ENCODE results near the gene ARHGEF40.
A peak's percentile ranks its signal among the peaks of the same experiment; 100 is the strongest.

The ARHGEF40 gene

GRCh38 chr14:21066882-21067502 lies 3.1 kb upstream of the ARHGEF40 start:
- TF ChIP-seq CTCF (conservative IDR thresholded peaks at IDR 0.05) (peak; percentile 26), ZFX (IDR thresholded peaks at IDR 0.05) (no peak)
- H3K27ac ChIP-seq: no peak overlapping the region

DNA sequence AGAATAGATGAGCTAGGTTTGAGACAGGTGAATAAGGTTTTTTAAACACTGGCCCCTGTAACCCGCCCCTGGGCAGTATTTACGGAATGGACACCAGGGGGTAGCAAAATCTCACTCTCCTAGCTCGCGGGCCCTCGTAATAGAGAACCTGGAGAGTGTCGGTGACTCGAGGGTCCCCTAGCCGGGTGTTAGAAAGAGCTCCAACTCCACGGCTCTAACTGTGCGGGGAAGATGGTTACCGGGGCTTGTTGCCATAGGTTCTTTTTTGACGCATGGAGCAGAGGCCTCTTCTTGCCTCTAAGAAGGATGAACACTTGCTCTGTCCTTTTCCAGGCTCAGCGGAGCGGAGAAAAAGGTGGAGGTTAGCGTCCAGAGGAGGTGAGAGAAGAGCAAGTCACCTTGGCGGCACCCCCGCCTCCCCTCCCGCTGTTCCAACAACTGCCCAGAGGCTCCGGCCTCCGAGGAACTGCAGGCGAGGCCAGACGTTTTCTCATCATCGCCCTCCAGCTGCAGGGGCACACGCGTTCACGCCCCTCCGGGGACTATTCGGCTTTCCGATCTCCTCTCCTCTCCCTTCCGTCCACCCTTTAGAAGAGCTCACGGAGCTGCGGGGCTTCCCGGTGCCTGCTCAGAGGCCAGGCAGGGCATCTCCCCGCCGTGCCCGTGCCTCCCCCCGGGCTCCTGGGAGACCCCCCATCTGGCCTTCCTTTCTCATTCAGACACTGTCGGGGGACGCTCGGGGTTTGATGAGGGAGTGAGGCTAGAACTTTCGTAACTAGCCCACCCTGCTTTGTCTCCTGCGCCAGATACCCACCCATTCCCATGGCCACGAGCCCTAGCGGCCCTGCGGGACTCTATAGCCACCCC lies 1.4 kb upstream of the ARHGEF40 start:
- no peak for TF ChIP-seq ZFX (IDR thresholded peaks at IDR 0.05)
- TF ChIP-seq CTCF (conservative IDR thresholded peaks at IDR 0.05): peak; percentile 59
- H3K27ac ChIP-seq: no peak overlapping the region

GRCh38 chr14:21069388-21070082 lies 569 bp upstream of the ARHGEF40 start:
- TF ChIP-seq ZFX (IDR thresholded peaks at IDR 0.05) (no peak), CTCF (conservative IDR thresholded peaks at IDR 0.05) (no peak)
- H3K27ac ChIP-seq: peak overlapping the region; percentile 67

DNA sequence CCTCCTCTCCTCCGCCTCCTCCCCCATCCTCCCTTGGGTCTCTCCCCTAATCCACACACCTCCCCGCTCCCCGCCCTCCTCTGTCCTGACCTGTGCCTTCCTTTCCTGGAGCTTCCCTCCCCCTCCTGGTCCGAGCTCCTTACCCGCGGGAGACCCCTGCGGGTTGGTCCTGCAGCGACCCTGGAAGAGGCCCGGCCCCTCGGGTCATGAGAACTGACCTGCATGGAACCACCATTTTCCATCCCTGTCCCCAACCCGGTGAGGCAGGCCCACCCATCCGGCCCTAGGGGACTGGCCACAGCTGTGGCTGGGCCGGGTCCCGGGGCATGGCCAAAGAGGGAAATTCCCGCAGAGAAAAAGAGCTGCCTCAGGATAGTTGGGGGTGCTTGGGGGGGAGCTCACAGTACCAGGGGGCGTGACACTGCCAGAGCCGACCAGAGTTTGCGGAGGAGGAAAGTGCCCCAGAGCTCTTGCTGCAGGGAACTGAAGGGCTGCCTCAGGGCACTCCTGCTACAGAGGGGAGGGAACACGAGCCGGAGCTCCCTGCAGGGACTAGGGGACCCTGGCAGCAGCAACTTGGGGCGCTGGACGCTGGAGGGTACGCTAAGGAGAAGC lies 613 bp downstream of the ARHGEF40 start:
- H3K27ac ChIP-seq: peak overlapping the region; percentile 67
- TF ChIP-seq CTCF (conservative IDR thresholded peaks at IDR 0.05) (no peak), ZFX (IDR thresholded peaks at IDR 0.05) (no peak)

DNA sequence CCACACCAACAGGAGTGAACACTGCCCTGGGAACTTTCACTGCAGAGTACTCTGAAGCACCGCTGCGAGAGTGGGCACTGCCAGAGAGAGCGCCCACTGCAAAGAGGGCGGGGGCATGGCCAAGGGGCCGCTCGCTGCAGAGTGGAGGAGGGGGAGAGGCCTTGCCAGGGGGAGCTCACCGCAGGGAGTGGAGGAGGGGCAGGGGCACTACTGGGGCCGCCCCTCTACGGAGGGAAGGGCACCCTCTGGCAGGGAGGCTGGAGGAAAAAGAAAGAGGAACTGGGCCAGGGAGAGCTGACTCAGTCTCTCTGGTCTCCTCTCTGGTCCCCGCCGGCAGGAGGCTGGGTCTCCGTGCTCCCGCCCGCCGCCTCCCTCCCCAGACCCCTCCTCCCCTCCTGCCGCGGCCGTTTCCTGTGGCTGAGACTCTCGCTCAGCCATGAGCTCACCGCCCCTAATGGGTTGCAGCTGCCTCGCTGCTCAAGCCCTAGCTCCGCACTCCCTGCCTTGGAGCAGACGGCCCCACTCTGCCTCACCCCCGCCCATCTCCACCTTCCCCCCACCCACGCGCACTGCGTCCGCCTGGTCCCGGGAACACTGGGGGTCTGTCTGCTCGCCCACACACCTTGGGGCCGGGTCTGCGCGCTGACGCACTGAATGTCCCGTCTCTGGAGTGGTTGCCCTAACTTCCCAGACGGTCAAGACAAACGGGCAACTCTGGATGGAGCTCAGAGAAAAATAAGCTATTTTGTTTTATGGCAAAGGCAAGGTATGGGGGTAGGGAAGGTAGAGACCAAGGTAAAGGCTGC lies 1.3 kb downstream of the ARHGEF40 start:
- peak overlapping the region; percentile 67; the same call in 1 of the 2 replicates for H3K27ac ChIP-seq

More for the DNA sequence above, 1.3 kb downstream of the ARHGEF40 start:
- TF ChIP-seq CTCF (conservative IDR thresholded peaks at IDR 0.05) (no peak), ZFX (IDR thresholded peaks at IDR 0.05) (no peak)
